HG03108 (cell line): ENCODE measurements around the gene ABHD18.
A peak's percentile ranks its signal among the peaks of the same experiment; 100 is the strongest.
"Not testable (repeated sequence)": the region's sequence is repeated elsewhere in the genome, so short reads cannot be mapped to it uniquely, and the experiment has no call there.

ENCODE experiments used
- ATAC-seq: cut with Tn5 transposase; IDR thresholded peaks from one replicate; pipeline ENCODE4 v1.9.1; 2021; ENCODE audit warnings: moderate library complexity; ENCODE audit not compliant: unreplicated experiment

ABHD18 gene

DNA sequence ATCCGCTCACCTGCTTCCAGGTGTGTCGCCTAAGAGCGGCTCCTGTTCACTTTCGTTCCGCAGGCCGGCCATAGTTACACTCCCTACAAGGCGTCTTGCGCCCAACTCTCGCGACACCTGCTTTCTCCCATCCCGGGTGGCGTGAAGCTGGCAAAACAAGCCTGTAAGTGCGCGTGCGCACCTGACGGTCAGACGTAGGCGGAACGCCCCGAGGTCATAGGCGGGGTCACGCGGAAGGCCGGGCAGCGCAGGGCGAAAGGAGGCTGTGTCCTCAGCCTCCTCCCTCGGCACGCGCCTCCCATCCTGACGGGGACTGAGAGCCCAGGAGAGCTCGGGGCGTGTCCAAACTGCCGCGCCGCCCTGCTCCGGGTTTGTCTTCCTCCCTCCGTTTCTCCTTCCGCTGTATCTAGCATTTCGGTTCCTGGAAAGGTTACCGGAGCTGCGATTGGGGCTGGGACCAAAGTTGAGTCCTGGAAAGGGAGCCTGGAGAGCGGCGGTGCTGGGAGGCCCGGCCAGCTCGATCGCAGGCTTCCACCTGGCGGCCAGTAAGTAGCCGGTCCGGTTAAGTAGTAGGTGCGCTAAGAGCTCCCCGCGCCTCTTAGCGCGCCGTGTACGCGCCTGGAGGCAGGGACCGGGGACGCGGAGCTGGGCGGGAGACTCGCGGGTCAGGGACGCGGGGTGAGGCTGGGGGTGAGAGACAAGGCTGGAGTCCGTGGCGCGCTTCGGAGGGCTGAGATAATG lies at the start of gene ABHD18, which contains the start of gene MFSD8:
Gene ABHD18, plus strand, starts transcription at position 345 of the 741 bp plus-strand sequence. CDS start 17,550 bp downstream, outside the sequence.
Gene MFSD8, minus strand, starts transcription at position 112 of the 741 bp plus-strand sequence. Its CDS starts 40 bp downstream, at position 72.
- peak; percentile 98 for ATAC-seq

- ATAC-seq = no peak
These were observed 48.7 kb upstream of the ABHD18 start for GRCh38 chr4:127916512-127916911.

- ATAC-seq = no peak
These were observed 48.1 kb upstream of the ABHD18 start for GRCh38 chr4:127917151-127917550.

- ATAC-seq = no peak
These were observed 44.7 kb upstream of the ABHD18 start for GRCh38 chr4:127920521-127920920.

DNA sequence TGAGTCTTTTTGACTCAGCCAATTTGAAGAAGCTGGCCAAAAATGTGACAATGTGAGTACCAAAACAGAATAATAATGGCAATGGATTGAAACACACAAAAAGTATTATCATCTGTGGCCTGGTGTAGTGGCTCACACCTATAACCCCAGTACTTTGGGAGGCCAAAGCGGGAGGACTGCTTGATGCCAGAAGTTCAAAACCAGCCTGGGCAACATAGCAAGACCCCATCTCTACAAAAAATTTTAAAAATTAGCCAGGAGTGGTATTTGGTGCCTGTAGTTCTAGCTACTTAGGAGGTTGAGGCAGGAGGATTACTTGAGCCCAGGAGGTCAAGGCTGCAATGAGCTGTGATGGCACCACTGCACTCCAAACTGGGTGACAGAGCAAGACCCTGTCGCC lies 43.0 kb upstream of the ABHD18 start:
- ATAC-seq = no peak

GRCh38 chr4:127925720-127926119 lies 39.5 kb upstream of the ABHD18 start:
- ATAC-seq = not testable (repeated sequence)

DNA sequence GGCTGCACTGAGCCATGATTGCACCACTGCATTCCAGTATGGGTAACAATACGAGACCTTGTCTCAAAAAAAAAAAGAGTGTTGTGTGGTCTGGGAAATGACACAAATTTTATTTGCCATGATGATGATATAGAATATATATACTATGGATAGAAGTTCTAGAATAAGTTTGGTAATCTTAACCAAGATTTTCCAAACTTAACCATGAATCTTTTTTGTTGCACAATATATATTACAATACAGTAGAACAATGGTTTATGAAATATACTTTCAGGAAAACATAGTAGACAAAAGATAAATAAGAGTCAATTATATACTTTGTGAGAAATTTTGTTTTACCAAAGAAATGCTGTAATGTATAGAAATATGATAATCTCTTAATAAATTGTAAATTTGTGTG lies 35.0 kb upstream of the ABHD18 start:
- ATAC-seq = no peak

DNA sequence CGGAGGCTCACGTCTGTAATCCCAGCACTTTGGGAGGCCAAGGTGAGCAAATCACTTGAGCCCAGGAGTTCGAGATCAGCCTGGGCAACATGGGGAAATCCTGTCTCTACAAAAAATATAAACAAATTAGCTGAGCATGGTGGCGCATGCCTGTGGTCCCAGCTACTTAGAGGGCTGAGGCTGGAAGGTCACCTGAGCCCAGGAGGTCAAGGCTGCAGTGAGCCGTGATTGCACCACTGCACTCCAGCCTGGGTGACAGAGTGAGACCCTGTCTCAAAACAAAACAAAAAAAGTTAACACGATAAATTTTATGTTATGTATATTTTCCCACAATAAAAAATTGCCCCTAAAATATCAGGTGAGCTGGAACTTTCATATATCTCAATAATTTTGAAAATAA lies 33.4 kb upstream of the ABHD18 start:
- not testable (repeated sequence) for ATAC-seq

DNA sequence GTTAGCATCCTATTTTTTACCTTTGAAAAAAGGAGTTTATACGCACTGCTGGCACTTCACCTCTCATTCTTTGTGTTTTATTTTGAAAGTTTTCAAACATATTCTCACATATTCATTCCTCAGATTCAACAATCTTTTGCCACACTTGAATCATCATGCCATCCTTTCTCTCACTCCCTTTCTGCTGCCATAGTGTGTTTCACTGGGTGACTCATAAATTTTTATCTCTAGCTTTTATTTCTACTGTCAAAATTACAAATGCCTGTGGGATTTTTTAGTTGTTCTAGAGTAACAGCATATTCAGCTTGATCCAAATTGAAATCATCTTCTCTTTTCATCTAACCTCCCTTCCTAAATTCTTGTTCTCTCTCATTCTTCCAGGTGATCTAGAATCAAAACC lies 28.2 kb upstream of the ABHD18 start:
- no peak for ATAC-seq

DNA sequence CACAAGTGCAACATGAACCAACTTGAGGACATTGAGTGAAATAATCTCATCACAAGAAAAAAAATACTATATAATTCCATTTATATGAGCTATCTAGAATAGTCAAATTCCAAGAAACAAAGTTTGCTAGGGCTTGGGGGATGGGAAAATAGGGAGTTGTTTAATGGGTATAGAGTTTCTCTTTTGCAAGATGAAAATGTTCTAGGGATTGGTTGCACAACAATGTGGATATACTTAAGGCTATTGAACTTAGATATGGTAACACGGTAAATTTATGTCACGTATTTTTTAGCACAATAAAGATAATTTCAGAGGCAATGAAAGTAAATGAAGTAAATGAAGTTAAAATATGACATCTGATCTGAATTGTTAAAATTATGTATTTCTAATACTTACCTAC lies 8.1 kb upstream of the ABHD18 start:
- no peak for ATAC-seq

DNA sequence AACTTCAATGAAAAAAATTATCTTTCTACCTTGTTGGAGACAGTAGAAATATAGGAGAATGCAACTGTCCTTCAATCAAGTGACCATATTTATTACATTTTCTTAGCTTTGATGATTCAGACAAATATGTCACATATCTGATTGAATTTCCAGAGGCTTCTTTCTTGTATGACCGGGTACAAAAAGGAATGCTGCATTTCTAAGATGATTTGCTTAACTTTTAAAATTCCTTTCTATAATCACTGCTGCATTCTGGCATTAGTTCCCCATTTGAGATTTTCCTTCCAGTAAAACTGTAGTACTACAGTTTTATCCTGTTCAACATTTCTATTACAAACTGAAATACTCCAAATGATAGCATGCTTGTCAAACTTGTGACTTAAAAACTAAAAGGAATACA lies 5.4 kb upstream of the ABHD18 start:
- no peak for ATAC-seq

DNA sequence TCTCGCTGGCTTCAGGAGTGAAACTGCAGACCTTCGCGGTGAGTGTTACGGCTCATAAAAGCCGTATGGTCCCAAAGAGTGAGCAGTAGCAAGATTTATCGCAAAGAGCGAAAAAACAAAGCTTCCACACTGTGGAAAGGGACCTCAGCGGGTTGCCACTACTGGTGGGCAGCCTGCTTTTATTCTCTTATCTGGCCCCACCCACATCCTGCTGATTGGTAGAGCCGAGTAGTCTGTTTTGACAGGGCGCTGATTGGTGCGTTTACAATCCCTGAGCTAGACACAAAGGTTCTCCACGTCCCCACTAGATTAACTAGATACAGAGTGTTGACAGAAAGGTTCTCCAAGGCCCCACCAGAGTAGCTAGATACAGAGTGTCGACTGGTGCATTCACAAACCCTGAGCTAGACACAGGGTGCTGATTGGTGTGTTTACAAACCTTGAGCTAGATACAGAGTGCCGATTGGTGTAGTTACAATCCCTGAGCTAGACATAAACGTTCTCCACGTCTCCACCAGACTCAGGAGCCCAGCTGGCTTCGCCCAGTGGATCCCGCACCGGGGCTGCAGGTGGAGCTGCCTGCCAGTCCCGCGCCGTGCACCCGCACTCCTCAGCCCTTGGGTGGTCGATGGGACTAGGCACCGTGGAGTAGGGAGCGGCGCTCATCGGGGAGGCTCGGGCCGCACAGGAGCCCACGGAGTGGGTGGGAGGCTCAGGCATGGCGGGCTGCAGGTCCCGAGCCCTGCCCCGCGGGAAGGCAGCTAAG lies 1.4 kb upstream of the ABHD18 start:
- ATAC-seq = not testable (repeated sequence)

- peak; percentile 16 for ATAC-seq
These were observed 662 bp upstream of the ABHD18 start for GRCh38 chr4:127964426-127965061.

GRCh38 chr4:127965803-127966175 lies 583 bp downstream of the ABHD18 start:
- peak; percentile 27 for ATAC-seq

DNA sequence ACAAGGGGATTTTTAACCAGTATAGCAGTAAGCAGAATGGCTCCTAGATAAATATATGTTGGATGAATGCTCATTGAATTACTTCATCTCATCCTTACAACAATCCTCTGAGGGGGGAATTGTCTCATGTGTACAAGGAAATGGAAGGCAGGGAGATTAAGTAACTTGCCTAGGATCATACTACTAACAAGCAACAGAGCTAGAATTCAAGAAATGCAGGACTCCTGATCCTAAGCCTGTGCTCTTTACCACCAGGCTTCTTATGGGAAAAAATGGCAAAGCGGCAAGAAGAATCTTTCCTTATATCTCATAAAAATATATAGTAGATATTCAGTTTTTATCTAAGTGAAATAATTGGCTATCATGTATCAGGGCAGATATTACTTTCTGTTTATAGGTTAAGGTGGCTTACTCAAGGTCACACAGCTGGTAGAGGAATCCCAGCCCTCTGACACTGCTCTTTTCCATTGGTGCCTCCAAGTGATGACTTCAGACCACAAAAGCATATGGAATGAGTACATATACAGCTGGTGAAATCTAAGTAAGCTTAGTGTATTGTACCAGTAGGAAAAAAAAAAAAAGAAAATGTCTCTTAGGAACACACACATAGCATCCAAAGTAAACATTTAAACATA lies 2.1 kb downstream of the ABHD18 start:
- no peak for ATAC-seq

DNA sequence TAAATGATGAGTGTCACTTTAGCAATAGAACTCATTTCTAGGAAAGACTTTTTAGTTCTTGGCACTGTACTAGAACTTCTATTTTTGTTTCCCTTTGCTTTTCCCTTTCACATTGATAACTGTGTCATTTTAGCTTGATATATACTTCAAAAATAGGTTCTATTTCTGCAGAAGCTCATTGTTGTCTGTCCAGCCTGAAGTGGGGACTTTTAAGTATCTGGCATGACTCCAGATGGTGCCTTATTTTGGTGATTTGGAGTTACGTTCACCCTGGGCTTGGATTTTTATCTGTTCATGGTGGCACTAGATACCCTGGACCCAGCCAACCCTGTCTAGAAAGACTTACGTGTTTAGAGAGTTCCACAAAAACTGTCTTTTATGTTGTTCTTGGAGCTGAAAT lies 3.4 kb downstream of the ABHD18 start:
- ATAC-seq = no peak

DNA sequence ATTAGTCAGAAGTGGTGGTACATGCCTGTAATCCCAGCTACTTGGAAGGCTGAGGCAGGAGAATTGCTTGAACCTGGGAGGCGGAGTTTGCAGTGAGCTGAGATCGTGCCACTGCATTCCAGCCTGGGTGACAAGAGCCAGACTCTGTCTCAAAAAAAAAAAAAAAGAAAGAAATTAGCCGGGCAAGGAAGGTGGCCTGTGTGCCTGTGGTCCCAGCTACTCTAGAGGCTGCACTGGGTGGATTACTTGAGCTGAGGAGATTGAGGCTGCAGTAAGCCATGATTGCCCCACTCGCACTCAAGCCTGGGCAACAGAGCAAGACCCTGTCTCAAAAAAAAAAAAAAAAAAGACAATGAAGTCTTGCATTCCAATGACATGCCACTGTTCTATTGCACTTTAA lies 5.7 kb downstream of the ABHD18 start:
- not testable (repeated sequence) for ATAC-seq

DNA sequence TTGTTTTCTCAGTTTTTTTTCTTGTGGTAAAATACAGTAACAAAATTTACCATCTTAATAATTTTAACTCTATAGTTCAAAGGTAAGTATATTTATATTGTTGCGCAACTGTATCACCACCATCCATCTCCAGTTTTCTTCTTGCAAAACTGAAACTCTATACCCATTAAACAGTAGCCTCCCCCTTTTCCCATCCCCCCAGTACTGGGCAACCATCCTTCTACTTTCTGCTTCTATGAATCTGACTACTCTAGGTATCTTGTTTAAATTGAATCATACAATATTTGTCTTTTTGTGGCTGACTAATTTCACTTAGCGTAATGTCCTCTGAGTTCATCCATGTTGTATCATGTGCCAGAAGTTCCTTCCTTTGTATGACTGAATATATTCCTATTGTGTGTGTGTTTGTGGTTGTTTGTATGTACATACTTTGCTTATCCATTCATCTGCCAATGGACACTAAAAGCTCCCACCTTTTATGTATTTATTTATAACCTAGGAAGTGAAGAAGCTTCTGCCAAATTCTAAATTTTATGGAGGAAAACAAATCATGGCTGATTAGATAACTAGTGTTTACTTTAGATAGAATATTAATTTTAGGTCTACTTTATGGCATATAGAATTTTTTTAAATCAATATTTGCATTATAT lies 10.0 kb downstream of the ABHD18 start:
- no peak for ATAC-seq

DNA sequence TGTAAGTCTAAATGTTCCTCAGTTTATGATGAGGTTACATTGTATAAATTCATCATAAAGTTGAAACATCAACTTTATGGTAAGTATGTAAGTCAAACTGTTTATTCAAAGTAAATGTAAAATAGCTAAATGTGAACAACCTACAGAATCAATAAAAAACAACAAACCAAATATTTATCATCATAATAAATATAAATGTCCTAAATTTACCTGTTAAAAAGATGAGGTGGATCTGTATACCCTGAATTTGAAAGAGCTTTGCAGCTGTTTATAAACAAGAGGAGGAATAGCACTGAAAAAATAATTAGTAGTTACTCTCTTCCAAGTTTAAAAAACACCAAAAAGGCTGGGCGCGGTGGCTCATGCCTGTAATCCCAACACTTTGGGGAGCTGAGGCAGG lies 13.7 kb downstream of the ABHD18 start:
- ATAC-seq = no peak

DNA sequence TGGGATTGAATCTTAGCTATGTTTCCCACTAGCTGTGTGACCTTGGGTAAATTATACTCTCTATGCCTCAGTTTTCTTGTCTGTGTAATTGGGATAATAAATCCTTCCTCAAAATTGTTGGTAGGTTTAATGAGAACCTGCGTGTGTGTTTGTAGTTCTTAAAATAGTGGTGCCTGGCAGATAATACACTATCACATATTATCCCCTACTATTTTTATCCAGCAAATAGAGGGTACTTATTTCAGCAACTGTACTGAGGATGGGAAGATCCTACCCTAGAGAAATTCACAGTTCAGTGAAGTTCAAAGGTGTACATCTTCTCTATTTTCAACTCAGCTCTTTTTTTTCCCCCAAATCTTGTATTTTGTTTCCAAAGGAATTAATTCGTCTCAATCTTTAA lies 17.2 kb downstream of the ABHD18 start:
- no peak for ATAC-seq

- no peak for ATAC-seq
These were observed 20.8 kb downstream of the ABHD18 start for GRCh38 chr4:127985989-127986388.
